ENCODE results near the gene PFKP.

GRCh38 chr10:3180355-3181025, 113.1 kb downstream of the PFKP start:
- TF ChIP-seq CTCF (IDR thresholded peaks at IDR 0.05) (no peak), ZFX (IDR thresholded peaks at IDR 0.05; ENCODE audit: borderline replicate concordance) (no peak)
